Subcutaneous adipose tissue (tissue), 4 donors: ENCODE data around the gene EDEM3. TPM values are rescaled to one million over a fixed set of nuclear protein-coding genes. Genes with fewer than 3 reads are reported as not detected.

Source experiments
- CTCF ChIP-seq: fragments of 450-650 bp; IDR thresholded peaks from one replicate; pipeline ENCODE4 v1.5.1; 2016; ENCODE audit warnings: low read depth, mild to moderate bottlenecking, control low read depth, antibody characterized with exemption, moderate library complexity
- total RNA-seq, 4 donors: library from RNA; depleted of rRNA; stranded (reverse); fragments of >200 nt; gene quantifications; one replicate each; pipeline ENCODE4 v1.1.0, GENCODE V29; 2016

EDEM3 gene
- total RNA-seq, 4 donors from 2014 or later = 29.6 to 66.4 (median 44.9) TPM

- no peak for TF ChIP-seq CTCF
Measured at GRCh38 chr1:184650177-184650866, 104.3 kb downstream of the EDEM3 start.

GRCh38 chr1:184649451-184649888 lies 105.2 kb downstream of the EDEM3 start:
- no peak for TF ChIP-seq CTCF

- TF ChIP-seq CTCF = no peak
Measured at GRCh38 chr1:184648856-184649201, 105.8 kb downstream of the EDEM3 start.

- no peak for TF ChIP-seq CTCF
Measured at GRCh38 chr1:184648160-184648855, 106.3 kb downstream of the EDEM3 start.

DNA sequence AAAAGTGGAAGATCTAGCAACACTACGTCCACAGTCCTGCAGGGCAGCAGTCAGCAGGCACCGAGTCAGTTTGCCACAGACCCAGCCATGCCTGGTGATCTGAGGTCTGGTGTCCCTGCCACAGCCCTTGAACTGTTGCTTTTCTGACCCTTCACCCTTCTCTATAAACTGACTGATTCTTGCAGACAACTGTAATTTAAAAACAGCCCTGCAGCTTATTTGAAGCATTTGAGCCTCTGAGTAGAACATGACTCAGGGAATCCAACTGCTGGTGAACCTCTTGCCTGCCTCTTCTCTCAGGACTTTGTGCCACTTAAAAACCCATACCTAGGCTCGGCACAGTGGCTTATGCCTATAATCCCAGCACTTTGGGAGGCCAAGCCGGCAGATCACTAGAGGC lies 107.2 kb downstream of the EDEM3 start:
- TF ChIP-seq CTCF = no peak

DNA sequence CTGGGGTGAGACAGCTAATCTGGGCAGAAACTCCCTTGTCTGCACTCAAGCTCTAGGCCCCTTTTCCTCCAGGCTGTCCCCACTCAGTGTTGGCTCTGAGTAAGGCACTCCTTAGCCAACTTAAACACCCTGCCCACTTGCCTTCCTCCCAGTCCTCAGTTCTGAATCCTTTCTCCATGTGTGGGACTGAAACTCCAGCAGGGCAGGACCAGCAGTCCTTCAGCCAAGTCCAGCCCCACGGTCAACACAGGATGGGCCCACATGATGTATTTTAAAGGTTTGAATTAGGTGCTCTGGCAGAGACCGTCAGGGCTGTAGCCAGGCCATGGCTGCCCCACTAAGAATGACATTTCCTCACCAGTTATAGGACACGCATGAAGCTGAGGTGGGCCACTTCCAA lies 107.8 kb downstream of the EDEM3 start:
- TF ChIP-seq CTCF = no peak

DNA sequence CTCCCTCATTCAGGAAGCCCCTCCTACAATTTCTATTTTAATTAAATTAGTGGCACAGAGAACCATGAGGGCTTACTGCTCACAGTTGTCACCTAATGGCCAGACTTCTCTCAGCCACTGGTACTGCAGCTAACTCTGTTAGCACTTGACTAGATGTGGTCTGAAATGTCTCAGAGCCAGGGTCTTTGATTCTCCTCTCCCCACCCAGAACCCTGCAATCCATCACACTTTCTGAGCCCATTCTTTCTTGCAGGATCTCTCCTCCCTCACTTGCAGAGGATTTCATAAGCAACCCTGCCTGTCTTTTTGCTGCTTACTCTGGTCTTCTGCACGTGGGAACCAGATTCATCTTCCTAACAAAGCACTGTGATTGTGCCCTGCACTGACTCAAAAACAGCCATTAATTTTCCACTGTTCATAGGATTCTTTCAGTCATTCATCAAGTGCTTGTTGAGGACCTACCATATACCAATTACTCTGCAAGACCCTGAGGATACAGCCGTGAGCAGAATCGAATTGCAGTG lies 108.4 kb downstream of the EDEM3 start:
- TF ChIP-seq CTCF = no peak
